Activated CD4-positive, alpha-beta memory T cell treated with anti-CD3 and anti-CD28 coated beads, Interleukin-2, amount 10 ng/mL, durations not matched to agents 7 days and 5 days (primary cell): ENCODE results near the gene TCTN3. TPM values are rescaled to one million over a fixed set of nuclear protein-coding genes. Genes with fewer than 3 reads are reported as not detected.
"Not testable (repeated sequence)": the region's sequence is repeated elsewhere in the genome, so short reads cannot be mapped to it uniquely, and the experiment has no call there.

ENCODE experiments used
- CTCF ChIA-PET: fragments of 350-600 bp; sonication (Branson Sonifier 250); formaldehyde crosslinking; loops from one replicate; lab custom pipeline; 2021; ENCODE audit warnings: antibody characterized with exemption, inconsistent platforms; lab: Charles Lee
- POLR2A ChIA-PET: fragments of 350-600 bp; sonication (Branson Sonifier 250); formaldehyde crosslinking; loops from one replicate; lab custom pipeline; 2021; ENCODE audit warnings: antibody characterized with exemption; lab: Charles Lee
- DNase-seq: peaks from one replicate; pipeline ENCODE4 v3.0.0-alpha.2; 2020
- H3K27ac Mint-ChIP-seq: one replicate; pipeline ENCODE4 v1.8.0; 2021; ENCODE audit warnings: mild to moderate bottlenecking, mixed read lengths
- H3K27me3 Mint-ChIP-seq: one replicate; pipeline ENCODE4 v1.8.0; 2021; ENCODE audit warnings: mixed read lengths
- H3K36me3 Mint-ChIP-seq: one replicate; pipeline ENCODE4 v1.8.0; 2021; ENCODE audit warnings: low read depth, mixed read lengths
- H3K4me1 Mint-ChIP-seq: one replicate; pipeline ENCODE4 v1.8.0; 2021; ENCODE audit warnings: mixed read lengths
- H3K4me3 Mint-ChIP-seq: one replicate; pipeline ENCODE4 v1.8.0; 2021; ENCODE audit warnings: mild to moderate bottlenecking, mixed read lengths
- H3K9me3 Mint-ChIP-seq: one replicate; pipeline ENCODE4 v1.8.0; 2021; ENCODE audit warnings: mixed read lengths
- total RNA-seq, 2 experiments: library from RNA; stranded (reverse); gene quantifications; one replicate each; pipeline ENCODE4 v1.2.3, GENCODE V29; 2021

TCTN3 gene
- total RNA-seq, 2 experiments from 2014 or later: 26.2 to 28.5 TPM

GRCh38 chr10:95672641-95673040 lies 21.1 kb downstream of the TCTN3 start:
- DNase-seq, H3K9me3 Mint-ChIP-seq, H3K4me1 Mint-ChIP-seq, H3K4me3 Mint-ChIP-seq, H3K27me3 Mint-ChIP-seq, POLR2A ChIA-PET, H3K27ac Mint-ChIP-seq: not testable (repeated sequence)
- CTCF ChIA-PET: interaction anchor here (0.7 to 1.2 kb wide), 3 partner anchors 10 to 269 kb away, joined by 3 to 6 read pairs (median 4); partner anchors contain the start of gene TCTN3
- peaks cover 14% of the 10 kb centered on the region for H3K36me3 Mint-ChIP-seq

GRCh38 chr10:95664543-95664942 lies 29.2 kb downstream of the TCTN3 start:
- Mint-ChIP-seq H3K4me3 (no peak overlapping the region), H3K36me3 (peaks cover 10% of the 10 kb centered on the region), H3K9me3 (no peaks in the 10 kb centered on the region), H3K27ac (no peak overlapping the region), H3K27me3 (no peaks in the 10 kb centered on the region), H3K4me1 (no peaks in the 10 kb centered on the region)
- POLR2A ChIA-PET: no interaction called here
- DNase-seq: no peak
- CTCF ChIA-PET: interaction anchor here (1.3 to 1.6 kb wide), 2 partner anchors 8 to 200 kb away, joined by 3 read pairs; partner anchors contain the start of gene ALDH18A1

GRCh38 chr10:95663496-95663895 lies 30.2 kb downstream of the TCTN3 start:
- ChIA-PET POLR2A (no interaction called here), CTCF (interaction anchor here (1.3 to 3.1 kb wide), 3 partner anchors 9 to 201 kb away, joined by 3 to 16 read pairs (median 4); partner anchors contain the start of gene TCTN3)
- H3K4me3 Mint-ChIP-seq: no peak overlapping the region
- H3K27me3 Mint-ChIP-seq: no peaks in the 10 kb centered on the region
- H3K36me3 Mint-ChIP-seq: peaks cover 10% of the 10 kb centered on the region
- no peaks in the 10 kb centered on the region for H3K4me1 Mint-ChIP-seq
- no peak for DNase-seq
- no peak overlapping the region for H3K27ac Mint-ChIP-seq
- H3K9me3 Mint-ChIP-seq: no peaks in the 10 kb centered on the region

- Mint-ChIP-seq H3K4me3 (no peak overlapping the region), H3K27ac (no peak overlapping the region), H3K36me3 (peaks cover 7% of the 10 kb centered on the region), H3K27me3 (no peaks in the 10 kb centered on the region), H3K4me1 (peaks cover 4% of the 10 kb centered on the region), H3K9me3 (peaks cover 3% of the 10 kb centered on the region)
- ChIA-PET POLR2A (no interaction called here), CTCF (interaction anchor here (3.1 kb wide), 1 partner anchor 32 kb away, joined by 16 read pairs; the partner anchor contains the start of gene TCTN3)
- no peak for DNase-seq
Measured at GRCh38 chr10:95661818-95662217, 31.9 kb downstream of the TCTN3 start.

GRCh38 chr10:95660283-95660682 lies 33.4 kb downstream of the TCTN3 start:
- peaks cover 5% of the 10 kb centered on the region for H3K36me3 Mint-ChIP-seq
- no peaks in the 10 kb centered on the region for H3K27me3 Mint-ChIP-seq
- H3K27ac Mint-ChIP-seq: no peak overlapping the region
- peaks cover 14% of the 10 kb centered on the region for H3K4me1 Mint-ChIP-seq
- ChIA-PET POLR2A (no interaction called here), CTCF (interaction anchor here (1.8 kb wide), 1 partner anchor 33 kb away, joined by 7 read pairs; the partner anchor contains the start of gene TCTN3)
- H3K4me3 Mint-ChIP-seq: no peak overlapping the region
- no peak for DNase-seq
- H3K9me3 Mint-ChIP-seq: peaks cover 3% of the 10 kb centered on the region

GRCh38 chr10:95657250-95657649 lies 36.5 kb downstream of the TCTN3 start:
- ChIA-PET POLR2A (interaction anchor here (1.2 kb wide), 2 partner anchors 36 to 185 kb away, joined by 3 to 4 read pairs; no protein-coding TSS in a partner anchor), CTCF (interaction anchor here (0.6 to 1.5 kb wide), 3 partner anchors 36 to 227 kb away, joined by 3 to 16 read pairs (median 3); partner anchors contain the start of gene TCTN3)
- peaks cover 17% of the 10 kb centered on the region for H3K36me3 Mint-ChIP-seq
- H3K27me3 Mint-ChIP-seq: no peaks in the 10 kb centered on the region
- peak overlapping the region; percentile 99 for H3K4me3 Mint-ChIP-seq
- H3K9me3 Mint-ChIP-seq: peaks cover 3% of the 10 kb centered on the region
- H3K27ac Mint-ChIP-seq: peak overlapping the region; percentile 71
- no peak for DNase-seq
- peaks cover 19% of the 10 kb centered on the region for H3K4me1 Mint-ChIP-seq

- DNase-seq: peak; percentile 92
- peaks cover 7% of the 10 kb centered on the region for H3K9me3 Mint-ChIP-seq
- peaks cover 25% of the 10 kb centered on the region for H3K36me3 Mint-ChIP-seq
- H3K4me3 Mint-ChIP-seq: peak within 1 kb of the TSS; percentile 99
- POLR2A ChIA-PET: interaction anchor here (1.2 kb wide), 2 partner anchors 37 to 186 kb away, joined by 3 to 4 read pairs; no protein-coding TSS in a partner anchor
- H3K27me3 Mint-ChIP-seq: no peaks in the 10 kb centered on the region
- peak within 1 kb of the TSS; percentile 71 for H3K27ac Mint-ChIP-seq
- peaks cover 19% of the 10 kb centered on the region for H3K4me1 Mint-ChIP-seq
- CTCF ChIA-PET: interaction anchor here (0.6 to 1.5 kb wide), 4 partner anchors 9 to 227 kb away, joined by 3 to 16 read pairs (median 3); partner anchors contain the start of gene TCTN3
Measured at GRCh38 chr10:95656291-95657164, 37.2 kb downstream of the TCTN3 start, which contains the start of gene ALDH18A1. Gene ALDH18A1, minus strand, starts transcription at chr10:95656711. Its CDS starts 3,334 bp downstream, at chr10:95653377.

- H3K27ac Mint-ChIP-seq: peak overlapping the region; percentile 2
- CTCF ChIA-PET: interaction anchor here (1.0 to 1.5 kb wide), 4 partner anchors 9 to 226 kb away, joined by 3 to 16 read pairs (median 6); partner anchors contain the start of gene TCTN3
- H3K4me3 Mint-ChIP-seq: peak overlapping the region; percentile 99
- POLR2A ChIA-PET: no interaction called here
- peaks cover 12% of the 10 kb centered on the region for H3K9me3 Mint-ChIP-seq
- DNase-seq: peak; percentile 21
- no peaks in the 10 kb centered on the region for H3K27me3 Mint-ChIP-seq
- peaks cover 33% of the 10 kb centered on the region for H3K36me3 Mint-ChIP-seq
- peaks cover 19% of the 10 kb centered on the region for H3K4me1 Mint-ChIP-seq
Measured at GRCh38 chr10:95655571-95656290, 38.0 kb downstream of the TCTN3 start.

GRCh38 chr10:95653895-95654294 lies 39.8 kb downstream of the TCTN3 start:
- H3K9me3 Mint-ChIP-seq: peaks cover 12% of the 10 kb centered on the region

GRCh38 chr10:95651346-95652060 lies 42.2 kb downstream of the TCTN3 start:
- no peak for DNase-seq
- no peak overlapping the region for H3K27ac Mint-ChIP-seq
- ChIA-PET CTCF (interaction anchor here (0.7 kb wide), 1 partner anchor 42 kb away, joined by 4 read pairs; the partner anchor contains the start of gene TCTN3), POLR2A (interaction anchor here (0.9 kb wide), 1 partner anchor 10 kb away, joined by 3 read pairs; no protein-coding TSS in a partner anchor)
- peaks cover 12% of the 10 kb centered on the region for H3K4me1 Mint-ChIP-seq
- peaks cover 67% of the 10 kb centered on the region for H3K36me3 Mint-ChIP-seq
- peaks cover 9% of the 10 kb centered on the region for H3K9me3 Mint-ChIP-seq
- no peaks in the 10 kb centered on the region for H3K27me3 Mint-ChIP-seq
- no peak overlapping the region for H3K4me3 Mint-ChIP-seq

More at GRCh38 chr10:95653895-95654294, 39.8 kb downstream of the TCTN3 start:
- Mint-ChIP-seq H3K4me1 (peaks cover 19% of the 10 kb centered on the region), H3K27ac (no peak overlapping the region), H3K4me3 (no peak overlapping the region), H3K36me3 (peaks cover 46% of the 10 kb centered on the region), H3K27me3 (no peaks in the 10 kb centered on the region)
- no peak for DNase-seq
- CTCF ChIA-PET: no interaction called here
- POLR2A ChIA-PET: no interaction called here

- no peak overlapping the region for H3K4me3 Mint-ChIP-seq
- H3K4me1 Mint-ChIP-seq: peaks cover 14% of the 10 kb centered on the region
- H3K27me3 Mint-ChIP-seq: no peaks in the 10 kb centered on the region
- peaks cover 9% of the 10 kb centered on the region for H3K9me3 Mint-ChIP-seq
- H3K36me3 Mint-ChIP-seq: peaks cover 71% of the 10 kb centered on the region
- DNase-seq: no peak
- CTCF ChIA-PET: no interaction called here
- H3K27ac Mint-ChIP-seq: no peak overlapping the region
- POLR2A ChIA-PET: no interaction called here
Measured at GRCh38 chr10:95650232-95650631, 43.5 kb downstream of the TCTN3 start.

GRCh38 chr10:95648138-95648537 lies 45.6 kb downstream of the TCTN3 start:
- CTCF ChIA-PET: no interaction called here
- peaks cover 67% of the 10 kb centered on the region for H3K36me3 Mint-ChIP-seq
- H3K4me3 Mint-ChIP-seq: no peak overlapping the region
- POLR2A ChIA-PET: no interaction called here
- H3K4me1 Mint-ChIP-seq: peaks cover 16% of the 10 kb centered on the region
- peaks cover 9% of the 10 kb centered on the region for H3K9me3 Mint-ChIP-seq
- no peak overlapping the region for H3K27ac Mint-ChIP-seq
- no peaks in the 10 kb centered on the region for H3K27me3 Mint-ChIP-seq
- no peak for DNase-seq
